Endothelial cell of umbilical vein (primary cell): ENCODE results near the gene PXYLP1.

Experiments
- EZH2 ChIP-seq: IDR thresholded peaks from 2 replicates; pipeline ENCODE4 v1.6.1; 2012; ENCODE audit warnings: borderline replicate concordance, low read depth, mild to moderate bottlenecking, moderate library complexity, low read length, inconsistent platforms; ENCODE audit not compliant: severe bottlenecking
- FOS ChIP-seq: IDR thresholded peaks from 2 replicates; pipeline ENCODE4 v1.6.1; 2011; ENCODE audit warnings: mild to moderate bottlenecking, low read length, moderate library complexity, borderline replicate concordance; ENCODE audit not compliant: insufficient read depth
- MAX ChIP-seq: IDR thresholded peaks from 2 replicates; pipeline ENCODE4 v1.6.1; 2011; ENCODE audit not compliant: insufficient read depth, insufficient read length
- POLR2A ChIP-seq: IDR thresholded peaks from 2 replicates; pipeline ENCODE4 v1.6.1; 2012; ENCODE audit warnings: low read depth, mild to moderate bottlenecking, control low read depth, low read length
- POLR2AphosphoS5 ChIP-seq: IDR thresholded peaks from 2 replicates; pipeline ENCODE4 v1.6.1; 2012; ENCODE audit warnings: low read depth, mild to moderate bottlenecking, control low read depth, low read length, moderate library complexity; ENCODE audit not compliant: insufficient read depth
- TF ChIP-seq, protein P1 (sequence below), 2 donors: IDR thresholded peaks; 1 replicate in 1 of 2; 2 replicates in 1 of 2; pipeline ENCODE4 v1.5.1; 2011; ENCODE audit warnings: low read length in 2 of 2, mild to moderate bottlenecking in 2 of 2, moderate library complexity in 2 of 2, control low read depth in 1 of 2, inconsistent platforms in 1 of 2, low read depth in 1 of 2; ENCODE audit not compliant: insufficient read depth in 1 of 2; ENCODE audit errors: extremely low read depth in 1 of 2

DNA sequence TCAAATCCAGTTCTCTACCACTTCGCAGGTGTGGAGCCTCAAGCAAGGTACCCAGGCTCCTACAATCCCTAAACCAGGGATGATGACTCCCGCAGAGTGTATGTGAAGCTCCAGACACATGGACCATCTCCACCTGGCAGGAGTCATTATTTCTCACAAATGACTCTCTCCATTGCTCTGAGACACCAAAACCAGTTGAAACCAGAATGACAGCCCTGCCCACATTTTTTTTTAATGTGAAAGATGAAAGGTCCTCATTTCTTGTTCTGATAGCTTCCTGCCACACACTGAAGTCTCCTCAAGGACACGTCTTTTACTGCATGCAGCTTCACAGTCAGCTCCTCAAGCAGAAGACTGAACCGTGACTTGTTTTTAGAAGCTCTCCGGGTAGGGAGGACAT lies 75.3 kb downstream of the PXYLP1 start:
- TF ChIP-seq, protein P1, sequence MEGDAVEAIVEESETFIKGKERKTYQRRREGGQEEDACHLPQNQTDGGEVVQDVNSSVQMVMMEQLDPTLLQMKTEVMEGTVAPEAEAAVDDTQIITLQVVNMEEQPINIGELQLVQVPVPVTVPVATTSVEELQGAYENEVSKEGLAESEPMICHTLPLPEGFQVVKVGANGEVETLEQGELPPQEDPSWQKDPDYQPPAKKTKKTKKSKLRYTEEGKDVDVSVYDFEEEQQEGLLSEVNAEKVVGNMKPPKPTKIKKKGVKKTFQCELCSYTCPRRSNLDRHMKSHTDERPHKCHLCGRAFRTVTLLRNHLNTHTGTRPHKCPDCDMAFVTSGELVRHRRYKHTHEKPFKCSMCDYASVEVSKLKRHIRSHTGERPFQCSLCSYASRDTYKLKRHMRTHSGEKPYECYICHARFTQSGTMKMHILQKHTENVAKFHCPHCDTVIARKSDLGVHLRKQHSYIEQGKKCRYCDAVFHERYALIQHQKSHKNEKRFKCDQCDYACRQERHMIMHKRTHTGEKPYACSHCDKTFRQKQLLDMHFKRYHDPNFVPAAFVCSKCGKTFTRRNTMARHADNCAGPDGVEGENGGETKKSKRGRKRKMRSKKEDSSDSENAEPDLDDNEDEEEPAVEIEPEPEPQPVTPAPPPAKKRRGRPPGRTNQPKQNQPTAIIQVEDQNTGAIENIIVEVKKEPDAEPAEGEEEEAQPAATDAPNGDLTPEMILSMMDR (IDR thresholded peaks at IDR 0.05; ENCODE audit: extremely low read depth in 1 of 2, insufficient read depth in 1 of 2, low read depth in 1 of 2, low read length in 2 of 2), result no peak
- TF ChIP-seq POLR2A, result no peak
- TF ChIP-seq EZH2, result no peak
- no peak for TF ChIP-seq FOS
- no peak for TF ChIP-seq MAX
- no peak for TF ChIP-seq POLR2AphosphoS5
